Activated naive CD4-positive, alpha-beta T cell treated with anti-CD3 and anti-CD28 coated beads, Interleukin-2, amount 10 ng/mL, durations not matched to agents 7 days and 5 days (primary cell): ENCODE results near the gene LHX4.
A peak's percentile ranks its signal among the peaks of the same experiment; 100 is the strongest.

Source experiments
- CTCF ChIA-PET: fragments of 350-600 bp; sonication (Branson Sonifier 250); formaldehyde crosslinking; loops from one replicate; lab custom pipeline; 2021; ENCODE audit warnings: antibody characterized with exemption; lab: Charles Lee
- DNase-seq: peaks from one replicate; pipeline ENCODE4 v3.0.0-alpha.2; 2020
- H3K27ac Mint-ChIP-seq: one replicate; pipeline ENCODE4 v1.8.0; 2021; ENCODE audit warnings: mild to moderate bottlenecking, moderate library complexity, mixed read lengths
- H3K27me3 Mint-ChIP-seq: one replicate; pipeline ENCODE4 v1.8.0; 2021; ENCODE audit warnings: mild to moderate bottlenecking, mixed read lengths
- H3K36me3 Mint-ChIP-seq: one replicate; pipeline ENCODE4 v1.8.0; 2021; ENCODE audit warnings: mixed read lengths
- H3K4me1 Mint-ChIP-seq: one replicate; pipeline ENCODE4 v1.8.0; 2021; ENCODE audit warnings: mixed read lengths
- H3K4me3 Mint-ChIP-seq: one replicate; pipeline ENCODE4 v1.8.0; 2021; ENCODE audit warnings: mild to moderate bottlenecking, moderate library complexity, mixed read lengths
- H3K9me3 Mint-ChIP-seq: one replicate; pipeline ENCODE4 v1.8.0; 2021; ENCODE audit warnings: mixed read lengths

Gene LHX4

GRCh38 chr1:180225403-180225802 lies 4.7 kb upstream of the LHX4 start:
- no peaks in the 10 kb centered on the region for H3K9me3 Mint-ChIP-seq
- no peaks in the 10 kb centered on the region for H3K36me3 Mint-ChIP-seq
- peaks cover 81% of the 10 kb centered on the region for H3K27me3 Mint-ChIP-seq
- H3K4me3 Mint-ChIP-seq = no peak overlapping the region
- H3K27ac Mint-ChIP-seq = no peak overlapping the region
- CTCF ChIA-PET = no interaction called here
- DNase-seq = no peak
- peaks cover 9% of the 10 kb centered on the region for H3K4me1 Mint-ChIP-seq

GRCh38 chr1:180227861-180228647 lies 2.0 kb upstream of the LHX4 start:
- H3K4me1 Mint-ChIP-seq = peaks cover 21% of the 10 kb centered on the region
- no peaks in the 10 kb centered on the region for H3K36me3 Mint-ChIP-seq
- H3K27me3 Mint-ChIP-seq = peaks cover 91% of the 10 kb centered on the region
- peak overlapping the region; percentile 60 for H3K4me3 Mint-ChIP-seq
- no peak for DNase-seq
- H3K9me3 Mint-ChIP-seq = no peaks in the 10 kb centered on the region
- CTCF ChIA-PET = no interaction called here
- no peak overlapping the region for H3K27ac Mint-ChIP-seq

- DNase-seq = peak; percentile 37
- Mint-ChIP-seq H3K9me3 (no peaks in the 10 kb centered on the region), H3K27me3 (peaks cover 91% of the 10 kb centered on the region), H3K4me3 (peak overlapping the region; percentile 70), H3K27ac (peak overlapping the region; percentile 70), H3K36me3 (no peaks in the 10 kb centered on the region), H3K4me1 (peaks cover 22% of the 10 kb centered on the region)
- CTCF ChIA-PET = no interaction called here
Observed at GRCh38 chr1:180228648-180229482, 1.2 kb upstream of the LHX4 start.

- H3K27me3 Mint-ChIP-seq = peaks cover 91% of the 10 kb centered on the region
- H3K27ac Mint-ChIP-seq = no peak overlapping the region
- no peak for DNase-seq
- CTCF ChIA-PET = no interaction called here
- H3K4me3 Mint-ChIP-seq = peak overlapping the region; percentile 68
- peaks cover 28% of the 10 kb centered on the region for H3K4me1 Mint-ChIP-seq
- no peaks in the 10 kb centered on the region for H3K36me3 Mint-ChIP-seq
- no peaks in the 10 kb centered on the region for H3K9me3 Mint-ChIP-seq
Observed at GRCh38 chr1:180230416-180230790, 339 bp downstream of the LHX4 start.

- peak; percentile 27 for DNase-seq
- CTCF ChIA-PET = interaction anchor here (1.0 kb wide), 1 partner anchor 23 kb away, joined by 5 read pairs; no protein-coding TSS in a partner anchor
- Mint-ChIP-seq H3K27ac (no peak overlapping the region), H3K4me1 (peaks cover 32% of the 10 kb centered on the region), H3K27me3 (peaks cover 91% of the 10 kb centered on the region), H3K9me3 (no peaks in the 10 kb centered on the region), H3K36me3 (no peaks in the 10 kb centered on the region), H3K4me3 (peak overlapping the region; percentile 68)
Observed at GRCh38 chr1:180230791-180231505, 884 bp downstream of the LHX4 start.

GRCh38 chr1:180231506-180231921 lies 1.4 kb downstream of the LHX4 start:
- H3K27me3 Mint-ChIP-seq = peaks cover 91% of the 10 kb centered on the region
- CTCF ChIA-PET = interaction anchor here (1.0 kb wide), 1 partner anchor 22 kb away, joined by 5 read pairs; no protein-coding TSS in a partner anchor

GRCh38 chr1:180231936-180232335 lies 1.9 kb downstream of the LHX4 start:
- peaks cover 3% of the 10 kb centered on the region for H3K36me3 Mint-ChIP-seq
- peak overlapping the region; percentile 68 for H3K4me3 Mint-ChIP-seq
- H3K27me3 Mint-ChIP-seq = peaks cover 91% of the 10 kb centered on the region
- peaks cover 32% of the 10 kb centered on the region for H3K4me1 Mint-ChIP-seq
- DNase-seq = peak; percentile 21
- no peak overlapping the region for H3K27ac Mint-ChIP-seq
- CTCF ChIA-PET = interaction anchor here (1.0 kb wide), 1 partner anchor 22 kb away, joined by 5 read pairs; no protein-coding TSS in a partner anchor
- no peaks in the 10 kb centered on the region for H3K9me3 Mint-ChIP-seq

More at GRCh38 chr1:180231506-180231921, 1.4 kb downstream of the LHX4 start:
- no peaks in the 10 kb centered on the region for H3K9me3 Mint-ChIP-seq
- H3K4me3 Mint-ChIP-seq = peak overlapping the region; percentile 68
- H3K4me1 Mint-ChIP-seq = peaks cover 32% of the 10 kb centered on the region
- H3K27ac Mint-ChIP-seq = no peak overlapping the region
- DNase-seq = peak; percentile 39
- H3K36me3 Mint-ChIP-seq = peaks cover 3% of the 10 kb centered on the region

GRCh38 chr1:180232521-180233043 lies 2.5 kb downstream of the LHX4 start:
- no peaks in the 10 kb centered on the region for H3K9me3 Mint-ChIP-seq
- H3K4me1 Mint-ChIP-seq = peaks cover 32% of the 10 kb centered on the region
- CTCF ChIA-PET = no interaction called here
- peaks cover 96% of the 10 kb centered on the region for H3K27me3 Mint-ChIP-seq
- no peak overlapping the region for H3K4me3 Mint-ChIP-seq
- H3K36me3 Mint-ChIP-seq = peaks cover 3% of the 10 kb centered on the region
- DNase-seq = no peak
- no peak overlapping the region for H3K27ac Mint-ChIP-seq

GRCh38 chr1:180233191-180234011 lies 3.3 kb downstream of the LHX4 start:
- H3K4me1 Mint-ChIP-seq = peaks cover 31% of the 10 kb centered on the region
- peak; percentile 14 for DNase-seq
- peaks cover 99% of the 10 kb centered on the region for H3K27me3 Mint-ChIP-seq
- no peaks in the 10 kb centered on the region for H3K9me3 Mint-ChIP-seq
- peak overlapping the region; percentile 26 for H3K4me3 Mint-ChIP-seq
- CTCF ChIA-PET = interaction anchor here (1.1 kb wide), 1 partner anchor 26 kb away, joined by 3 read pairs; no protein-coding TSS in a partner anchor
- peaks cover 3% of the 10 kb centered on the region for H3K36me3 Mint-ChIP-seq
- peak overlapping the region; percentile 52 for H3K27ac Mint-ChIP-seq

GRCh38 chr1:180234369-180235076 lies 4.5 kb downstream of the LHX4 start:
- peaks cover 3% of the 10 kb centered on the region for H3K36me3 Mint-ChIP-seq
- peaks cover 99% of the 10 kb centered on the region for H3K27me3 Mint-ChIP-seq
- DNase-seq = no peak
- peaks cover 25% of the 10 kb centered on the region for H3K4me1 Mint-ChIP-seq
- peak overlapping the region; percentile 71 for H3K27ac Mint-ChIP-seq
- no peaks in the 10 kb centered on the region for H3K9me3 Mint-ChIP-seq
- CTCF ChIA-PET = interaction anchor here (1.1 kb wide), 1 partner anchor 25 kb away, joined by 3 read pairs; no protein-coding TSS in a partner anchor
- peak overlapping the region; percentile 39 for H3K4me3 Mint-ChIP-seq

GRCh38 chr1:180235077-180235501 lies 5.0 kb downstream of the LHX4 start:
- peaks cover 99% of the 10 kb centered on the region for H3K27me3 Mint-ChIP-seq
- CTCF ChIA-PET = no interaction called here
- H3K4me1 Mint-ChIP-seq = peaks cover 25% of the 10 kb centered on the region
- no peaks in the 10 kb centered on the region for H3K9me3 Mint-ChIP-seq
- H3K27ac Mint-ChIP-seq = no peak overlapping the region
- H3K4me3 Mint-ChIP-seq = no peak overlapping the region
- peaks cover 3% of the 10 kb centered on the region for H3K36me3 Mint-ChIP-seq
- DNase-seq = no peak

GRCh38 chr1:180235502-180236239 lies 5.6 kb downstream of the LHX4 start:
- Mint-ChIP-seq H3K4me1 (peaks cover 22% of the 10 kb centered on the region), H3K27me3 (peaks cover 99% of the 10 kb centered on the region), H3K27ac (peak overlapping the region; percentile 22), H3K9me3 (no peaks in the 10 kb centered on the region), H3K4me3 (no peak overlapping the region), H3K36me3 (peaks cover 3% of the 10 kb centered on the region)
- CTCF ChIA-PET = no interaction called here
- no peak for DNase-seq
